ENCODE data around the gene BANP. TPM values are rescaled to one million over a fixed set of nuclear protein-coding genes. Genes with fewer than 3 reads are reported as not detected.
"Not testable (repeated sequence)": the region's sequence is repeated elsewhere in the genome, so short reads cannot be mapped to it uniquely, and the experiment has no call there.

BANP gene
- total RNA-seq, 4 donors from 2014 or later: 7.4 to 45.5 (median 20.3) TPM

DNA sequence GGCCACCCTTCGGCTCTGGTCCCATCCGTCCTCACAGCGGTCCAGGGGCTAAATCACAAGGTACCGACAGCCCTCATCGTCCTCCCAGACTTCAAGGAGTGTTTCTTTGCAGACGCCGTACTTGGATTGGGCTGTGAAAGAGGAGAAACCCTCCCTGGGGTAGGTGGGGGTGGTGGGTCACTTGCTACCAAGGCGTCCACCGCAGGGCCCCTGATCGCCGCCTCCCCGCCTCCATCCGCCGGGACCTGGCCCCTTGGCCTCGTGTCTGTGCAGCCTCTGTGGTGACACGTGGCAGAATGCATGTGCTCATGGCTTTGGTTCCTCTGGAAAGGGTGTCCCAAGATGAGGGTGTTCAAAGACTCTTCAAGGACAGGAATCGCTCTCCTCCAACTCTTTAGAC lies 151.4 kb downstream of the BANP start:
- Histone ChIP-seq H3K4me1 (no peaks in the 10 kb centered on the region), H3K27ac (no peak overlapping the region), H3K27me3 (no peaks in the 10 kb centered on the region), H3K4me3 (no peak overlapping the region), H3K9me3 (no peaks in the 10 kb centered on the region), H3K36me3 (no peaks in the 10 kb centered on the region)
- intact Hi-C loops (cut with DNase I; ENCODE audit: low total_unique reads): no loop called here
- DNase-seq: no peak
- TF ChIP-seq, protein P1, sequence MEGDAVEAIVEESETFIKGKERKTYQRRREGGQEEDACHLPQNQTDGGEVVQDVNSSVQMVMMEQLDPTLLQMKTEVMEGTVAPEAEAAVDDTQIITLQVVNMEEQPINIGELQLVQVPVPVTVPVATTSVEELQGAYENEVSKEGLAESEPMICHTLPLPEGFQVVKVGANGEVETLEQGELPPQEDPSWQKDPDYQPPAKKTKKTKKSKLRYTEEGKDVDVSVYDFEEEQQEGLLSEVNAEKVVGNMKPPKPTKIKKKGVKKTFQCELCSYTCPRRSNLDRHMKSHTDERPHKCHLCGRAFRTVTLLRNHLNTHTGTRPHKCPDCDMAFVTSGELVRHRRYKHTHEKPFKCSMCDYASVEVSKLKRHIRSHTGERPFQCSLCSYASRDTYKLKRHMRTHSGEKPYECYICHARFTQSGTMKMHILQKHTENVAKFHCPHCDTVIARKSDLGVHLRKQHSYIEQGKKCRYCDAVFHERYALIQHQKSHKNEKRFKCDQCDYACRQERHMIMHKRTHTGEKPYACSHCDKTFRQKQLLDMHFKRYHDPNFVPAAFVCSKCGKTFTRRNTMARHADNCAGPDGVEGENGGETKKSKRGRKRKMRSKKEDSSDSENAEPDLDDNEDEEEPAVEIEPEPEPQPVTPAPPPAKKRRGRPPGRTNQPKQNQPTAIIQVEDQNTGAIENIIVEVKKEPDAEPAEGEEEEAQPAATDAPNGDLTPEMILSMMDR (IDR thresholded peaks at IDR 0.05): no peak
- TF ChIP-seq POLR2A (IDR thresholded peaks at IDR 0.05): no peak

DNA sequence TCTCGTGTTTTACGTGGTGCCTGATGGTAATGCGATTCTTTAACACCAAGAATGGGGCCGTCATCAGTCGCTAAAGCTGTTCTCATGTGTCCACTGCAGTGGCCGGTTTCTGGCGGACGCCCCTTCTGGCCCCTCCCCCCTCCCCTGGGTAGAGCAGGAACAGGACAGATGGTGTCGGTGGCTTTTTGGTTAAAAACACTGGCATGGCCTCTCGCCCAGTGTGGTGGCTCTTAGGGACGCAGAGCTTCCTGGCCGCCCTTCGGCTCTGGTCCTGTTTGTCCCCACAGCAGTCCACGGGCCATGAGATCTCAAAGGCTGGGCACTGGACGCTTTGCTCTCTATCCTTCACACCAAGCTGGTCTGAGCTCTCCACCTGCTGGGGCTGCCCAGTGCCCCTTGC lies 151.8 kb downstream of the BANP start:
- DNase-seq: no peak
- no peak overlapping the region for H3K27ac ChIP-seq
- TF ChIP-seq, protein P1 (IDR thresholded peaks at IDR 0.05): no peak
- no peak for TF ChIP-seq POLR2A (IDR thresholded peaks at IDR 0.05)
- intact Hi-C loops (cut with DNase I; ENCODE audit: low total_unique reads): no loop called here
- no peaks in the 10 kb centered on the region for H3K9me3 ChIP-seq
- no peak overlapping the region for H3K4me3 ChIP-seq
- no peaks in the 10 kb centered on the region for H3K27me3 ChIP-seq
- no peaks in the 10 kb centered on the region for H3K36me3 ChIP-seq
- no peaks in the 10 kb centered on the region for H3K4me1 ChIP-seq

DNA sequence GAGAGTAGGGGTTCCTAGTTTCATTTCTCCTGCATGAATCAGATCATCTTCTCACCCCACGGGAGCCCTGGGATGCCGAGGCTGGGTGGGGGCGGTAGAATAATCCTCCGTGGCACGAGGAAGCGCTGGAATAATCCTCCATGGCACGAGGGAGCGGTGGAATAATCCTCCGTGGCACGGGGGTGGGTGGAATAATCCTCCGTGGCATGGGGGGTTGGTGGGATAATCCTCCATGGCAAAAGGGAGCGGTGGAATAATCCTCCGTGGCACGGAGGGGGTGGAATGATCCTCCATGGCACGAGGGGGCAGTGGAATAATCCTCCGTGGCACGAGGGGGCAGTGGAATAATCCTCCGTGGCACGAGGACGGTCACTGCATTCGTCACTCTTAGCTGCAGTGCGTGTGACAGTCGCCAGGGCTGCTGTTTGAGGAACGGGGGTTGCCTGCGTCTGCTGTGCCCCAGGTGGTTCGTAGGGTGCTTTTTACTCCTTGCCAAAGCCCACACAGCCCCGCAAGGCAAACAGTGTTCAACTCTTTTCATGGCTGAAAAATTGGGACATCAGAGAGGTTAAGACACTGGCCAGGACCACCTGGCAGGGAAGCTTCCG lies 152.5 kb downstream of the BANP start:
- H3K27me3 ChIP-seq: no peaks in the 10 kb centered on the region
- DNase-seq: no peak
- no peaks in the 10 kb centered on the region for H3K9me3 ChIP-seq
- no peak for TF ChIP-seq POLR2A (IDR thresholded peaks at IDR 0.05)
- TF ChIP-seq, protein P1 (IDR thresholded peaks at IDR 0.05): no peak
- no peak overlapping the region for H3K27ac ChIP-seq
- no peaks in the 10 kb centered on the region for H3K4me1 ChIP-seq
- no peak overlapping the region for H3K4me3 ChIP-seq
- no peaks in the 10 kb centered on the region for H3K36me3 ChIP-seq
- intact Hi-C loops (cut with DNase I; ENCODE audit: low total_unique reads): no loop called here

DNA sequence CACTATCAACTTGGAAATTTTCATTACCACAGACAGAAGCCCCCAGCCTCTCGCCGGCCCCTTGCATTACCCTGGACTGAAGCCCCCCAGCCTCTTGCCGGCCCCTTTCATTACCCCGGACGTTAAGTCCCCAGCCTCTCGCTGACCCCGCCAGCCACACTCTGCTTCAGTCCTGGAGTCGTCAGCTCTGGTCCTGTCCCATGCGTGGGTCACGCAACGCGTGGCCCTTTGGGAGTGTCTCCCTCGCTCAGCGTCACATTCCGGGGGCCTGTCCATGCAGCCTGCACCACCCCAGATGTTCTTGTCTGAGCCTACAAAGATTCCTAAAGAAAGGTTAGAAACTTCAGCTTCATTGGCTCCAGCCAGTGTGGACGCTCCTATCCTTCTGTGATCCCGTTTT lies 153.1 kb downstream of the BANP start:
- intact Hi-C loops (cut with DNase I; ENCODE audit: low total_unique reads); H3K27ac ChIP-seq; H3K4me1 ChIP-seq; H3K36me3 ChIP-seq; H3K9me3 ChIP-seq; H3K4me3 ChIP-seq; DNase-seq; H3K27me3 ChIP-seq: not testable (repeated sequence)

DNA sequence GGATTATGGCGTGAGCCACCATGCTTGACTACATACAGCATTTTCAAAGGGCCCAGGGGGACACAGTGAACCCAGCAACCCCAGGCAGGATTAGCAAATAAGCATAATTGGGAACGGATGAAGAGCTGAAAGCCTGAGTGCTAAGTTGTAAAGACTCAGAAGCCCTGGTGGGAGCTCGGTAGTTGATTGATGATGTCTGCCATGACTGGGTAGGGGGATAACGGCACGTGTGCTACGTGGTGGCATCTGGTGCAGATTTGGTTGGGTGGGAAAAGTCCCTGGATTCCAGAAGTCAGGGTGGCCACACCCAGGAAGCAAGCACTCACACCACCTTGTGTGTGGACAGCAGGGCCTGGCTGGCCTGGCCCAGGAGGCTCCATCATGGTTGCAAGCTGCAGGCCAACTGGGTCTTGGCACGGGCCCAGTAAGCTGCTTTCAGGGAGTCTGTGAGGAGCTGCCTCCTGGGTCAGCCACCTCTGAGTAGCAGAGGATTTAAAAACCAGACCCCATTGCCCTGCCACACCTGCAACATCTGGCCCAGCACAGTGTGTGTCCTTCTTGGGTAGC lies 154.4 kb downstream of the BANP start:
- H3K4me1 ChIP-seq; H3K36me3 ChIP-seq; intact Hi-C loops (cut with DNase I; ENCODE audit: low total_unique reads); H3K9me3 ChIP-seq; H3K27me3 ChIP-seq; H3K27ac ChIP-seq; H3K4me3 ChIP-seq; DNase-seq: not testable (repeated sequence)

DNA sequence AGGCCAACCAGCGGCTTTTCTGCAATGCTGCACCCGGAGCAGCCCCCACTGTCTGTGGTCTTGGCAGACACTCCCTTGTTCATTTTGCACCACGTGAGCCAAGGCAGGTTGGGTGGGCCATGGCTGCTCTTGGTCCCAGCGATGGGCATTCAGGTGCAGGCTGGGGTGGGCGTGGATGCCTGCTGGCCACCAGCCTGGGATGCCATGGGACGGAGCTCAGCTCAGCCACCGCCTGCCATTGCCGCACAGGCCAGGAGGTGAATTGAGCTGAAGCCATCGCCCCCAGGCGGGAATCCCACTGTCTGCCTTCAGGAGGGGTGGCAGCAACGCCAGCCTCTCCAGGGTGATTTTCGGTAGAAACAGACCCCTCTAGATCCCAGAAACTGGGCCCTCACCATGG lies 155.3 kb downstream of the BANP start:
- H3K27ac ChIP-seq; H3K27me3 ChIP-seq; DNase-seq; H3K4me3 ChIP-seq; H3K4me1 ChIP-seq; H3K9me3 ChIP-seq; intact Hi-C loops (cut with DNase I; ENCODE audit: low total_unique reads); H3K36me3 ChIP-seq: not testable (repeated sequence)

DNA sequence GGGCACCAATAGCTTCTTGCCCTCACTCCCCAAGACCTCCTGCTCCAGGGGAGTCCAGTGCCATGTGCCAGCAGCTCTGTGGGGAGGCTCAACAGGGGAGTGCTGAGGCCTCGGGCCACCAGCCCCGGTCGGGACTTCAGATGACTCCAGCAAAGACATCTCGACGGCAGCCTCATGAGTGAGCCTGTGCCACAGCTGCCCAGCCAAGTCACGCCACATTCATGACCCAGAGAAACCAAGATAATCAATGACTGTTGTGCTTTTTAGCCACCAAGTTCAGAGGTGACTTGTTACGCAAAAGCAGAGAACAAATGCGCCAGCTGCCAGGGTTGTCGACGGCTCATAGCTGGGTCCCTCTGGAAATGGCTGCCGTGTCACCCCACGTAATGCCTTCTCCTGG lies 157.5 kb downstream of the BANP start:
- no peaks in the 10 kb centered on the region for H3K4me1 ChIP-seq
- no peak overlapping the region for H3K27ac ChIP-seq
- H3K4me3 ChIP-seq: no peak overlapping the region
- H3K27me3 ChIP-seq: no peaks in the 10 kb centered on the region
- no peaks in the 10 kb centered on the region for H3K36me3 ChIP-seq
- H3K9me3 ChIP-seq: no peaks in the 10 kb centered on the region
- intact Hi-C loops (cut with DNase I; ENCODE audit: low total_unique reads): no loop called here
- TF ChIP-seq, protein P1 (IDR thresholded peaks at IDR 0.05): no peak
- no peak for TF ChIP-seq POLR2A (IDR thresholded peaks at IDR 0.05)
- no peak for DNase-seq

DNA sequence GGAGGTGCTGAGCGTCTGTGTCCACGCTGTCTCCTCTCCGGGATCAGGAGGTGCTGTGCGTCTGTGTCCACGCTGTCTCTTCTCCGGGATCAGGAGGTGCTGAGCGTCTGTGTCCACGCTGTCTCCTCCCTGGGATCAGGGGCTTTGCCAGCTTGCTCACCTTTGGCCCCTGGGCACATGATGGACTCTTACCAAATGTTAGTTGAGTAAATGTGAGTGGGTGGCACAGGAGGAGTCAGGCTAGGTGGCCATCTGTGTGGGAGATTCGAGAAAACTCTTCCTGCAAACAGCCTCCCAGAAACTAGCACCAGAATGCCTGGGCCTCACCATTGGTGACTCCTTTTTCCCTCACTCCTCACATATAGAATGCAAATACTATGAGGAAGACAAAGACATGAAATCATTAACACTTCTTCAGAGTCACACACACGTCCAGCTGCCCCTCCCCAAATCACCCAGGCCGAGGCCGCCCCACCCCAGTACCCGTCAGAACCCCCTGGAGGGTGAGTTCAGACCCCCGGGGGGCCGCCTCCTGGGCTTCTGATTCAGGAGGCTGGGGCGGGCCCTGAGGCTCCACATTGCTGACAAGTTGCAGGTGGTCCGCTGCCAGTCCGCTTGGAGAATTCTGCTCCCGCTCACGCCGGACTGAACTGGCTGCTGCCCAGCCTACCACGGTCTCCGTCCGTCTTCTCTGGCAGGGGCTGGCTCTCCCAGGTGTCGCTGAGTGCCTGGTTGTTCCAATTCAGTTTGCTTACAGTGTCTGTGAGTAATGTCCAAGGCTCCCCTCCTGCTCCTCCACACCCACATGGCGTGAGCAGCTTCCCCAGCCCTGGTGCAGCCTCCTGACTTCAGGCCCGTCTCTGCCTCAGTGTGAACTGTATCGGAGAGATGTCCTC lies 158.7 kb downstream of the BANP start:
- H3K27me3 ChIP-seq; DNase-seq; intact Hi-C loops (cut with DNase I; ENCODE audit: low total_unique reads); H3K4me1 ChIP-seq; H3K27ac ChIP-seq; H3K36me3 ChIP-seq; H3K4me3 ChIP-seq; H3K9me3 ChIP-seq: not testable (repeated sequence)
